K562 (cell line): ENCODE data around the gene WDR91. TPM values are rescaled to one million over a fixed set of nuclear protein-coding genes. Genes with fewer than 3 reads are reported as not detected.

Experiments used
- CBFB ChIP-seq: sonication (generic); formaldehyde crosslinking; IDR thresholded peaks from 2 replicates; pipeline ENCODE4 v1.4.0; 2020; ENCODE audit warnings: mild to moderate bottlenecking, missing genetic modification reagents
- CBX5 ChIP-seq: IDR thresholded peaks from 2 replicates; pipeline ENCODE4 v1.6.1; 2014; ENCODE audit warnings: low read depth, borderline replicate concordance
- CREM ChIP-seq: IDR thresholded peaks from 2 replicates; pipeline ENCODE4 v1.6.1; 2014; ENCODE audit warnings: antibody characterized with exemption, low read depth
- DACH1 ChIP-seq: fragments of 450-650 bp; IDR thresholded peaks from 2 replicates; pipeline ENCODE4 v1.6.1; 2018; ENCODE audit not compliant: partially characterized antibody
- FOXM1 ChIP-seq, 2 experiments: fragments of 450-650 bp in 1 of 2; sonication (generic) in 1 of 2; formaldehyde crosslinking in 1 of 2; IDR thresholded peaks; 2 replicates each; pipeline versions ENCODE4 v1.6.1 to v1.9.0; 2017 to 2022; ENCODE audit warnings: low read depth in 2 of 2, mild to moderate bottlenecking in 2 of 2, missing genetic modification reagents in 1 of 2, moderate library complexity in 1 of 2
- GABPB2 ChIP-seq: fragments of 250-450 bp; sonication (Bioruptor Pico); conservative IDR thresholded peaks from 2 replicates; pipeline ENCODE4 v1.5.1; 2021; ENCODE audit warnings: mild to moderate bottlenecking
- HDGF ChIP-seq: fragments of 450-650 bp; IDR thresholded peaks from 2 replicates; pipeline ENCODE4 v1.6.1; 2016
- ILF3 ChIP-seq: fragments of 450-650 bp; IDR thresholded peaks from 2 replicates; pipeline ENCODE4 v1.6.1; 2018; ENCODE audit warnings: antibody characterized with exemption, mild to moderate bottlenecking, moderate library complexity, borderline replicate concordance
- KDM1A ChIP-seq, 2 experiments: fragments of 450-650 bp; IDR thresholded peaks; 2 replicates each; pipeline ENCODE4 v1.6.1; 2016; ENCODE audit warnings: mild to moderate bottlenecking in 2 of 2
- MAZ ChIP-seq, 2 experiments: fragments of 450-650 bp in 1 of 2; sonication (generic) in 1 of 2; formaldehyde crosslinking; IDR thresholded peaks in 1 of 2; conservative IDR thresholded peaks in 1 of 2; 2 replicates each; pipeline versions ENCODE4 v1.4.0 to v1.5.0; 2020; ENCODE audit warnings: mild to moderate bottlenecking in 1 of 2, missing genetic modification reagents in 1 of 2
- PHB ChIP-seq: fragments of 250-450 bp; sonication (Bioruptor Pico); IDR thresholded peaks from 2 replicates; pipeline ENCODE4 v1.5.0; 2021
- RCOR1 ChIP-seq, 2 experiments: IDR thresholded peaks; 2 replicates each; pipeline ENCODE4 v1.6.1; 2012; ENCODE audit warnings: low read depth in 2 of 2, low read length in 2 of 2, borderline replicate concordance in 1 of 2, improper control_type of control experiment in 1 of 2
- SIRT6 ChIP-seq: IDR thresholded peaks from one replicate; pipeline ENCODE4 v1.6.1; 2012; ENCODE audit warnings: low read depth, mild to moderate bottlenecking, control low read depth, inconsistent platforms, low read length, moderate library complexity
- SMARCA5 ChIP-seq: fragments of 450-650 bp; IDR thresholded peaks from 2 replicates; pipeline ENCODE4 v1.6.1; 2016
- SNRNP70 ChIP-seq: fragments of 200-400 bp; formaldehyde crosslinking; optimal IDR thresholded peaks from 2 replicates; pipeline ENCODE3; 2017; ENCODE audit warnings: low read depth, low read length
- ZBTB7A ChIP-seq: IDR thresholded peaks from 2 replicates; pipeline ENCODE4 v1.6.1; 2011; ENCODE audit warnings: low read depth, mild to moderate bottlenecking, low read length, moderate library complexity, borderline replicate concordance; ENCODE audit not compliant: control insufficient read depth
- ZFP36 ChIP-seq: fragments of 150-350 bp; IDR thresholded peaks from 2 replicates; pipeline ENCODE4 v1.6.1; 2018; ENCODE audit warnings: low read length, low read depth; ENCODE audit not compliant: partially characterized antibody
- ZNF24 ChIP-seq: fragments of 450-650 bp; IDR thresholded peaks from 2 replicates; pipeline ENCODE4 v1.6.1; 2016
- ZNF695 ChIP-seq: fragments of 450-650 bp; formaldehyde crosslinking; IDR thresholded peaks from 2 replicates; pipeline ENCODE4 v1.4.0; 2020; ENCODE audit warnings: mild to moderate bottlenecking, moderate library complexity
- ZNF707 ChIP-seq: fragments of 250-450 bp; sonication (Bioruptor Pico); conservative IDR thresholded peaks from 2 replicates; pipeline ENCODE4 v1.8.0; 2022; ENCODE audit warnings: inconsistent platforms, mild to moderate bottlenecking, moderate library complexity
- polyA plus RNA-seq, 8 experiments: library from polyadenylated mRNA; depleted of rRNA in 4 of 8; stranded (reverse) in 5 of 8; unstranded in 3 of 8; fragments of >200 nt; fragmentation: Nextera tagmentation in 2 of 8; fragmentation: Illumina TruSeq in 1 of 8; extraction: Ambion mirVana in 2 of 8; extraction: Trizol in 1 of 8; gene quantifications; 2 replicates each; pipeline versions ENCODE4 v1.2.1 to v1.2.3, GENCODE V29; 2011 to 2014; ENCODE audit warnings: inconsistent platforms in 1 of 8, missing spikeins in 1 of 8
- total RNA-seq, 7 experiments: library from RNA; depleted of rRNA in 6 of 7; stranded (reverse); fragments of >200 nt in 6 of 7; fragmentation: Illumina TruSeq in 2 of 7; extraction: Trizol in 2 of 7; gene quantifications; 2 replicates each; pipeline versions ENCODE4 v1.2.1 to v1.2.3, GENCODE V29; 2011 to 2021; ENCODE audit warnings: low replicate concordance in 1 of 7
- TF ChIP-seq, protein P1 (sequence below): IDR thresholded peaks from 2 replicates; pipeline ENCODE4 v1.6.1; 2011; ENCODE audit not compliant: insufficient read length; ENCODE audit errors: extremely low read depth
- TF ChIP-seq, protein P2 (sequence below): fragments of 250-450 bp; sonication (Bioruptor Pico); IDR thresholded peaks from 2 replicates; pipeline ENCODE4 v1.8.0; 2022; ENCODE audit warnings: moderate library complexity, mild to moderate bottlenecking, inconsistent platforms
- TF ChIP-seq, protein P3 (sequence below): fragments of 250-450 bp; sonication (Bioruptor Pico); IDR thresholded peaks from 2 replicates; pipeline ENCODE4 v1.9.0; 2021; ENCODE audit warnings: mild to moderate bottlenecking

The WDR91 gene
- total and polyA plus RNA-seq, 9 of the 15 experiments (the other 6 are each of a cell fraction or from before 2014, with no cell fraction given) = 1.9 to 18.2 (median 9.8) TPM

DNA sequence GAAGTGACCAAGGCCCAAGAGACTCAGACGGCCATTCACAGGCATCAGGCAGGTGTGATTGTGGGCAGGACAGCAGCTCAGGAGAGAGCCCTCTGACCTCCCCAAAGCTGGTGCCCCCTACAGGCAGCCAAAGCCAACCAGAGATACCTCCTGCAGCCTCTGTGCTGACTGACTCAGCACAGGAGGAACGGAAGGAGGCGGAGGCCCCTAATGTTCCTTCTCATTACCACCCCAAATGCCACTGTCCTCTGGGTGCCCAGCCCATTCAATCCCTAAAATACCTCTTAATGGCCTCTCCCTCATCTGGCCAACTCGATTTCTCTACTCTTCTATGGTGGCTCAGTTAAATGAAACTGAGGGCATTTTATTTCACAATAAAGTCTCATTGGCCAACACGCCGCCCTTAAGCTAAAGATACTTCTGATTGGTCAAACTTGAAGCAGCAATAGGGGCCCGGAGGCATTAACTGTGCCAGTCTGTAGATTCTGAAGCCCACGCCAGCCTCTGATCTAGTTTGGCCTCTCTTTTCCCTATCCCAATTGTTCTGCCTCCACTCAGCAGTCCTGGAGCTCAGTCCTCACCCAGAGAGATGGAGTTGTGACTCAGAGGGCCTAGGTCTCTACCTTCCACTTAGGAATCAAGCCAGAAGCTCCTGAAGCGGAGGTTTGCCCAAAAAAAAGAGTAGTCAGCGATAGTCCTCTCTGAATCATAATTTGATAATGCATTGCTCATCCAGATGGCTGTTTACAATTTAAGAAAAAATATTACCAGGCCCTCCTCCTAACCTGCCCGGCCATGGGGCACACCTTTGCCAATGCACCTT is 42.0 kb downstream of the WDR91 start (continued):
- TF ChIP-seq DACH1 (no peak), ILF3 (no peak), CBX5 (no peak), HDGF (peak; percentile 61; the same call in 1 of the 2 replicates), FOXM1 (IDR thresholded peaks at IDR 0.05; ENCODE audit: low read depth) (no peak), FOXM1 (CRISPR knock-in tag; IDR thresholded peaks at IDR 0.05; ENCODE audit: low read depth) (no peak), CBFB (no peak), ZBTB7A (peak; percentile 28; the same call in 1 of the 2 replicates), GABPB2 (CRISPR knock-in tag) (no peak), SIRT6 (no peak), ZNF695 (CRISPR knock-in tag) (no peak), RCOR1 (IDR thresholded peaks at IDR 0.05; ENCODE audit: borderline replicate concordance in 1 of 2, low read depth in 2 of 2, low read length in 2 of 2) (no peak), MAZ (CRISPR knock-in tag; conservative IDR thresholded peaks at IDR 0.05 in 1 of 2, IDR thresholded peaks at IDR 0.05 in 1 of 2) (peak in 1 of 2 experiments; percentile 62; a peak in 2 of 4 replicates), CREM (peak; percentile 36; the same call in 1 of the 2 replicates), ZNF707 (no peak), SNRNP70 (no peak), ZNF24 (no peak), PHB (CRISPR knock-in tag) (no peak), KDM1A (IDR thresholded peaks at IDR 0.05) (no peak), ZFP36 (peak; percentile 60), SMARCA5 (no peak)
- TF ChIP-seq, protein P1, sequence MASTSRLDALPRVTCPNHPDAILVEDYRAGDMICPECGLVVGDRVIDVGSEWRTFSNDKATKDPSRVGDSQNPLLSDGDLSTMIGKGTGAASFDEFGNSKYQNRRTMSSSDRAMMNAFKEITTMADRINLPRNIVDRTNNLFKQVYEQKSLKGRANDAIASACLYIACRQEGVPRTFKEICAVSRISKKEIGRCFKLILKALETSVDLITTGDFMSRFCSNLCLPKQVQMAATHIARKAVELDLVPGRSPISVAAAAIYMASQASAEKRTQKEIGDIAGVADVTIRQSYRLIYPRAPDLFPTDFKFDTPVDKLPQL = no peak
- TF ChIP-seq, protein P2, sequence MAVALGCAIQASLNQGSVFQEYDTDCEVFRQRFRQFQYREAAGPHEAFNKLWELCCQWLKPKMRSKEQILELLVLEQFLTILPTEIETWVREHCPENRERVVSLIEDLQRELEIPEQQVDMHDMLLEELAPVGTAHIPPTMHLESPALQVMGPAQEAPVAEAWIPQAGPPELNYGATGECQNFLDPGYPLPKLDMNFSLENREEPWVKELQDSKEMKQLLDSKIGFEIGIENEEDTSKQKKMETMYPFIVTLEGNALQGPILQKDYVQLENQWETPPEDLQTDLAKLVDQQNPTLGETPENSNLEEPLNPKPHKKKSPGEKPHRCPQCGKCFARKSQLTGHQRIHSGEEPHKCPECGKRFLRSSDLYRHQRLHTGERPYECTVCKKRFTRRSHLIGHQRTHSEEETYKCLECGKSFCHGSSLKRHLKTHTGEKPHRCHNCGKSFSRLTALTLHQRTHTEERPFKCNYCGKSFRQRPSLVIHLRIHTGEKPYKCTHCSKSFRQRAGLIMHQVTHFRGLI (CRISPR knock-in tag) = no peak
- TF ChIP-seq, protein P3, sequence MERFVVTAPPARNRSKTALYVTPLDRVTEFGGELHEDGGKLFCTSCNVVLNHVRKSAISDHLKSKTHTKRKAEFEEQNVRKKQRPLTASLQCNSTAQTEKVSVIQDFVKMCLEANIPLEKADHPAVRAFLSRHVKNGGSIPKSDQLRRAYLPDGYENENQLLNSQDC (CRISPR knock-in tag) = no peak
